Fibroblast of the aortic adventitia (primary cell): ENCODE results near the gene CRNKL1. TPM values are rescaled to one million over a fixed set of nuclear protein-coding genes. Genes with fewer than 3 reads are reported as not detected.

Source experiments
- DNase-seq: peaks from one replicate; pipeline ENCODE4 v3.0.0-alpha.2; 2010; ENCODE audit warnings: low read depth
- H3K4me3 ChIP-seq: 2 replicates; pipeline ENCODE4 v1.5.1; 2011; ENCODE audit warnings: low read depth, mild to moderate bottlenecking, control low read depth, low read length, moderate library complexity
- total RNA-seq: library from RNA; depleted of rRNA; stranded (reverse); fragments of >200 nt; gene quantifications from 2 replicates; pipeline ENCODE4 v1.2.3, GENCODE V29; 2012; ENCODE audit warnings: low replicate concordance
- TF ChIP-seq, protein P1 (sequence below): IDR thresholded peaks from 2 replicates; pipeline ENCODE4 v1.5.1; 2011; ENCODE audit warnings: mild to moderate bottlenecking, low read length, control low read depth, inconsistent platforms; ENCODE audit not compliant: insufficient read depth

CRNKL1 gene
- total RNA-seq, 1 donor = 31.2 TPM

DNA sequence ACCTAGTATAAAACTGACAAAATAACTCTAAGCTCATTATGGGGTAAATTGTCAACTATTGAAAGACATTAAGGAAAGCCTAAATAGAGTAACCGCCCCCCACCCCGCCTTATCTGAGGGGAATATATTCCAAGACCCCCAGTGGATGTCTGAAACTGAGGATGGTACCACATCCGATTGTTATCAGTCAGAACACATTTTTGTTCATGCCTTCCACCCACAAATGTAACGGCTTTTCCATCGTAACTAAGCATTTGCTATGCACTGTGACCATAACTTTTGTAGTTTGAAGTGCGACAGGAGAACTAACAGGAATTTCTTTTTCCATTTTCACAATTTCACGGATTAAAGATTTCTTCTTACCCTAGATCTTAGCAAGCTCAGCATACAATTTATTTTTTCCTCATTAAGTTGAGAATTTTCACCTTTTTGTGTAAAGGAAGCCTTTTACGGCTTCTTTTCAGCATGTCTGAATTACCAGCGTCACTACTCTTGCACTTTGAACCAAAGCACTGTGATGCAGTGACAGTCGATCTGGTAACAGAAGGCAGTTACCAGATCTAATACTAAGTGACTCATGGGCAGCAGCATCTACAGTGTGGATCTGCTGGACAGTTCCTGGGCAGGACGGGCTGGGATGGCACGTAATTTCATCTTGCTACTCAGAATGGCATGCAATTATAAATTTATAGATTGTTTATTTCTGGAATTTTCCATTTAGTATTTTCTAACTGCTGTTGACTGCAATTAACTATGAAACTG lies 11.9 kb upstream of the CRNKL1 start:
- H3K4me3 ChIP-seq = no peak overlapping the region
- no peak for DNase-seq
- TF ChIP-seq, protein P1, sequence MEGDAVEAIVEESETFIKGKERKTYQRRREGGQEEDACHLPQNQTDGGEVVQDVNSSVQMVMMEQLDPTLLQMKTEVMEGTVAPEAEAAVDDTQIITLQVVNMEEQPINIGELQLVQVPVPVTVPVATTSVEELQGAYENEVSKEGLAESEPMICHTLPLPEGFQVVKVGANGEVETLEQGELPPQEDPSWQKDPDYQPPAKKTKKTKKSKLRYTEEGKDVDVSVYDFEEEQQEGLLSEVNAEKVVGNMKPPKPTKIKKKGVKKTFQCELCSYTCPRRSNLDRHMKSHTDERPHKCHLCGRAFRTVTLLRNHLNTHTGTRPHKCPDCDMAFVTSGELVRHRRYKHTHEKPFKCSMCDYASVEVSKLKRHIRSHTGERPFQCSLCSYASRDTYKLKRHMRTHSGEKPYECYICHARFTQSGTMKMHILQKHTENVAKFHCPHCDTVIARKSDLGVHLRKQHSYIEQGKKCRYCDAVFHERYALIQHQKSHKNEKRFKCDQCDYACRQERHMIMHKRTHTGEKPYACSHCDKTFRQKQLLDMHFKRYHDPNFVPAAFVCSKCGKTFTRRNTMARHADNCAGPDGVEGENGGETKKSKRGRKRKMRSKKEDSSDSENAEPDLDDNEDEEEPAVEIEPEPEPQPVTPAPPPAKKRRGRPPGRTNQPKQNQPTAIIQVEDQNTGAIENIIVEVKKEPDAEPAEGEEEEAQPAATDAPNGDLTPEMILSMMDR = no peak

DNA sequence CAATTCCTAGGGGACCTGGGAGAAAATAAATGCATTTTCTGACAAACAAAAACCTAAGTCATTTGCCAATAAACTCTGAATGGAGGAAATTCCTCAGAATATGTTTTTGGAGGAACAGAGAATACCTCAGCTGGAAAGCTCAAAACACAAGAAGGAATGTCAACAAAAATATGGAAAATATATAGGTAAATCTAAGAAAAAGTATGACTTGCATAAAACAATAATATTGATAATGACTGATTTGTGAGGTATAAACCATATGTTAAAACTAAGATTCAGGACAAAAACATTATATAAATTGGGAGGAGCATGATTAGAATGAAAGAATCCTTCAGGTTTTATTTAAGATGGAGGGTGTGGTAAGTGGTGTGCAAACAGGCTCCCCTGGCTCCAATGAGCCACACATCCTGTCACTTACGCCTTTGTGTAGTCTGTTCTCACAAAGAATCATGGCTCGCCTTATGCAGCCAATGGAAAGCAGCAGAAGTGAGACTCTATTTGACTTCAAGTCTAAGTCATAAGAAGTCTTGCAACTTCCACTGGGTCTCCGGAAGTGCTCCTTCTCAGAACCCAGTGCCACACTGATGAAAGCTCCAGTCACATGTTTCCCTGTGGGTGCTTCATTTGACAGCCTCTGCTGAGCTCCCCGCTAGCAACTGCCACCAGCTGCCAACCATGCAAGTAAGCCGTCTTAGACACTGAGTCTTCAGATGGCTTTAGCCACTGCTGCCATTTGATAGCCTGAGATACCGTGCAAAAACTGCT lies 8.2 kb upstream of the CRNKL1 start:
- no peak for DNase-seq
- TF ChIP-seq, protein P1 = no peak
- H3K4me3 ChIP-seq = no peak overlapping the region

DNA sequence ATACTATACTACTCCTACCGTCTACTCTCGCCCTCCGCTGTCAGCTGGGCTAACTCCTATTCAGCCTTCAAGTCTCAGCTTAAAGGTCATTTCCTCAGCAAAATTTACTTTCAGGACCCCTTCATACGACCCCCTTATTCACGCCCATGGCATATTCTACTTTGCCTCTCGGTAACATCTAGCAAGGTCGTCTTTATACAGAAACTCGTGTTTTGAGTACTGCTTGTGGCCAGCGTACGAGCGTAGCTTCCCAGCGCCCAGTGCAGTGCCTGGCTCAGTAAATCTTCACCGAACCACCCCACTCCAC lies 546 bp downstream of the CRNKL1 start:
- no peak for DNase-seq
- peak overlapping the region; percentile 79 for H3K4me3 ChIP-seq
- TF ChIP-seq, protein P1 = no peak

DNA sequence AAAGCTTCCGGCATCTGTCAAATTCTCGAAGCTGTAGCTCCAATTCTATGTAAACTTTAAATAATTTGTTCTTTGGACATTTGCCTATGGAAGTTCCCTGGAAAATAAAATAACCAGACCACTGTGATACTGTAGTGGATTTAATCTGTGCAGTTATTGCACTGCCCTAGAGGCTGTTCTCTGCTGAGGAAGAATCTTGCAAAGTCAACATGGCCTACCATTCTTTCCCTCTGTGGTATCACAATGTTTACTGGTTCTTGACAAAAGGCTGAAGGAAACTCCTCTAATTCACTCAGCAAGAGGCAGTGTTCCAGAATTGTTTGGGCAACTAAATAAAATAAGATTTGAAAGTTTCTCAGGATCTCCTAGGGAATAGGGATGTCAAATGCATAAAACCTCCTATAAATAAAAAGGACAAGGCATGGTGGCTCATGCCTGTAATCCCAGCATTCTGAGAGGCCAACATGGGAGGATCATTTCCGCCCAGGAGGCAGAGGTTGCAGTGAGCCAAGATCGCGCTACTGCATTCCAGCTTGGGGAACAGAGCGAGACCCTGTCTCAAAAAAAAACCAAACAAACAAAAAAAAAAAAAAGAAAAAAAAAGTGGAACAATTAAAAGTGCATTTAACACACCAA lies 12.4 kb downstream of the CRNKL1 start:
- no peak for DNase-seq
- no peak overlapping the region for H3K4me3 ChIP-seq
- TF ChIP-seq, protein P1 = no peak

DNA sequence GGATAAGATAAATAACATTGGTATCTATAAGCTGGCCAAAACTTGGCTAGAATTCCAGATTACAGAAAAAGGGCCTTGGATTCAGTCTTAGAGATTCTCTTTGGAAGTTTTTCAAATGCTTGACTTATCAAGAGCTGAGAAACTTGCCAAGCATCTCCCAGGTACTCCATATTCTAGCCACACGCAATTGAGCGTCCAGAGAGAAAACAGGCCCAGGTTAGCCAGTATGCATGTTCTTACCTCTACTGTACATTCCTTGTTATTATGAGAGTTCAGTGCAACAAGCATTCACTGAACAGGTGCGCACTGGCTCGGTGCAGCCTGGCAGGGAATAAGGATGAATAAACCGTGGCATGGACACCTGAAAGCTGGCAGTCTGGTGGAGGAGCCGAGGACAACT lies 13.7 kb downstream of the CRNKL1 start:
- DNase-seq = no peak
- TF ChIP-seq, protein P1 = no peak
- no peak overlapping the region for H3K4me3 ChIP-seq

DNA sequence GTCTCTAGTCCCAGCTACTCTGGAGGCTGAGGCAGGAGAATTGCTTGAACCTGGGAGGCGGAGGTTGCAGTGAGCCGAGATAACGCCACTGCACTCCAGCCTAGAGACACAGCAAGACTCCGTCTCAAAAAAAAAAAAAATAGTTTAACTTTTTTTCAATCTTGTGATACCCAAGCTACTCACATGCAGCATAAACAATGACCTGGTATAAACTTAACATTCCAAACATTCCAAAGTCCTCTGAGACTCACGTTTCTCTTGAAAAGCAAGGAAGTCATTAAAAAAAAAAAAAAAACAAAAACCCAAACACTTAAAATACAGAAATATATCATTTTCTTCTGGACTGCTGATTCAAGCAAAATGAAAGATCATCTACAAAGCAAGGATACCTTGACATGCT lies 14.3 kb downstream of the CRNKL1 start:
- TF ChIP-seq, protein P1 = no peak
- peak; percentile 51 for DNase-seq
- no peak overlapping the region for H3K4me3 ChIP-seq
